Kasumi-1 (cell line): Measurements from ENCODE around the gene OR51E2.
"Not testable (repeated sequence)": the region's sequence is repeated elsewhere in the genome, so short reads cannot be mapped to it uniquely, and the experiment has no call there.

ENCODE experiments used
- DNase-seq, 2 experiments: peaks; one replicate each; lab custom pipeline; 2025; lab: John Stamatoyannopoulos, UW

OR51E2 gene

GRCh38 chr11:4697585-4697984 is at the start of gene OR51E2:
Gene OR51E2 (minus strand): TSS chr11:4697853. CDS start chr11:4682711, 15,142 bp downstream.
- no peak for DNase-seq

GRCh38 chr11:4740735-4741134 is 43.1 kb upstream of the OR51E2 start:
- DNase-seq = no peak

GRCh38 chr11:4727171-4727570 is 29.5 kb upstream of the OR51E2 start:
- DNase-seq = no peak

- DNase-seq = not testable (repeated sequence)
Observed at GRCh38 chr11:4722616-4723534, 25.2 kb upstream of the OR51E2 start.

GRCh38 chr11:4714300-4714699 is 16.6 kb upstream of the OR51E2 start:
- DNase-seq = no peak

GRCh38 chr11:4713241-4713640 is 15.6 kb upstream of the OR51E2 start:
- no peak for DNase-seq

- DNase-seq = no peak
Observed at GRCh38 chr11:4704790-4705334, 7.2 kb upstream of the OR51E2 start.

GRCh38 chr11:4704054-4704789 is 6.6 kb upstream of the OR51E2 start, which contains the start of gene MMP26:
Gene MMP26 (plus strand): TSS chr11:4704784.
- no peak for DNase-seq

GRCh38 chr11:4700436-4700820 is 2.8 kb upstream of the OR51E2 start:
- DNase-seq = no peak

GRCh38 chr11:4699697-4700435 is 2.2 kb upstream of the OR51E2 start:
- DNase-seq = no peak

GRCh38 chr11:4695442-4695841 is 2.2 kb downstream of the OR51E2 start:
- no peak for DNase-seq

GRCh38 chr11:4684631-4685285 is 12.9 kb downstream of the OR51E2 start:
- DNase-seq = no peak

GRCh38 chr11:4682623-4683419 is 14.8 kb downstream of the OR51E2 start:
- DNase-seq = no peak

- DNase-seq = no peak
Observed at GRCh38 chr11:4680341-4680740, 17.3 kb downstream of the OR51E2 start.

- no peak for DNase-seq
Observed at GRCh38 chr11:4677948-4678347, 19.7 kb downstream of the OR51E2 start.

- DNase-seq = no peak
Observed at GRCh38 chr11:4673781-4674180, 23.9 kb downstream of the OR51E2 start.

GRCh38 chr11:4672470-4672869 is 25.2 kb downstream of the OR51E2 start:
- DNase-seq = no peak

GRCh38 chr11:4671741-4672140 is 25.9 kb downstream of the OR51E2 start:
- no peak for DNase-seq

- no peak for DNase-seq
Observed at GRCh38 chr11:4665424-4665823, 32.2 kb downstream of the OR51E2 start.

GRCh38 chr11:4664786-4665185 is 32.9 kb downstream of the OR51E2 start:
- DNase-seq = no peak

GRCh38 chr11:4664183-4664582 is 33.5 kb downstream of the OR51E2 start:
- DNase-seq = no peak
